Glomerular visceral epithelial cell (primary cell): ENCODE measurements around the gene LYG1.

Experiments used
- DNase-seq: peaks from one replicate; pipeline ENCODE4 v3.0.0-alpha.2; 2016; ENCODE audit errors: extremely low spot score

Gene LYG1

DNA sequence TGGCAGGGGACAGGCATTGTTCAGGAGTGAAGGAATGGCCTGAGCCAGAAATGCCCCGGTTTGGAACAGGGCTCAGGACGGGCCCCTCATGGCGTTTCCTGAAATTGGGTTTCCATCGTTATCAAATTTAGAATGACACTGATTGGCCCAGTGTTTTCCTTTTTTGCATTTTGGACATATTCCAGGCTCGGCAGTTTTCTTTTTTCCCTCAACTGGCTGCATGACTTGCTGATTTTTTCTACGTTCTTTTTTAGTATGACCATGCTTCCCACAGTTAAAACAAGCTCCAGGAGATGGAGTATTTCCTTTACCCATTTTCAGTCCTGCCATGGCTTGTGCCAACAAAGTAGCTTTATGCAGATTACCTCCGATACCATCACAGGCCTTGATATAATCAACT, 25.1 kb downstream of the LYG1 start:
- DNase-seq = no peak

- no peak for DNase-seq
These were observed 39.8 kb downstream of the LYG1 start for GRCh38 chr2:99261242-99261641.

DNA sequence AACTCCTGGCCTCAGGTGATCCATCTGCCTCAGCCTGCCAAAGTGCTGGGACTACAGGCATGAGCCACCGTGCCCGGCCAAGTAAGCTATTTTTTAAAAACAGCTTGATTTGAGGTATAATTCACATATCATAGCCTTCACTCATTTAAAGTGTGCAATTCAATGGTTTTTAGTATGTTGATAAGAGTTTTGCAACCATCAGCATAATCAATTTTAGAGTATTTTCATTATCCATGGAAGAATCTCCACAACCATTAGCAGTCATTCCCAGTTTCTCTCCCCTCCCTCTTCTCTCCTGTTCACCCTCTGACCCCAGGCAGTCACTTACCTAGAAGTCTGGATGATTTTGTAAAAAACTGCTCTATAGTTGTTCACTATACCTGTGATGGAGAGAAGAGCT, 40.8 kb downstream of the LYG1 start:
- DNase-seq = no peak

GRCh38 chr2:99259465-99259864, 41.5 kb downstream of the LYG1 start:
- no peak for DNase-seq

DNA sequence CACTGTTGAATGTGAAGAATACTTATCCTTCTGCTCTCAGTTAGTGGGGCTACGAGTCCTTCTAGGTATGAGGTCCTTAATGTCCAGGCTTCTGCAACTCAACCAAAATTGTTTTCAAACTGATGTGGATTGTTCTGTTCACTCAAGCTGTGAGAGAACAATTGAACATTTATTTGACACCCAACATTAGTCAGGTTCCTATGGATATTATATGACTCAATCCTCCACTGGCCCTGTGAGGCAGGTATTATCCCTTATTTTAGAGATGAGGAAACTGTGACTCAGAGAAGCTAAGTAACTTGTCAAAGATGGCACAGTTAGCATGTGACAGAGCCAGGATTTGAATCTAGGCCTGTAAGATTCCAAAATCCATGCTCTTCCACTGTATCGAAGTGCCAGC, 44.3 kb downstream of the LYG1 start:
- peak; percentile 11 for DNase-seq

DNA sequence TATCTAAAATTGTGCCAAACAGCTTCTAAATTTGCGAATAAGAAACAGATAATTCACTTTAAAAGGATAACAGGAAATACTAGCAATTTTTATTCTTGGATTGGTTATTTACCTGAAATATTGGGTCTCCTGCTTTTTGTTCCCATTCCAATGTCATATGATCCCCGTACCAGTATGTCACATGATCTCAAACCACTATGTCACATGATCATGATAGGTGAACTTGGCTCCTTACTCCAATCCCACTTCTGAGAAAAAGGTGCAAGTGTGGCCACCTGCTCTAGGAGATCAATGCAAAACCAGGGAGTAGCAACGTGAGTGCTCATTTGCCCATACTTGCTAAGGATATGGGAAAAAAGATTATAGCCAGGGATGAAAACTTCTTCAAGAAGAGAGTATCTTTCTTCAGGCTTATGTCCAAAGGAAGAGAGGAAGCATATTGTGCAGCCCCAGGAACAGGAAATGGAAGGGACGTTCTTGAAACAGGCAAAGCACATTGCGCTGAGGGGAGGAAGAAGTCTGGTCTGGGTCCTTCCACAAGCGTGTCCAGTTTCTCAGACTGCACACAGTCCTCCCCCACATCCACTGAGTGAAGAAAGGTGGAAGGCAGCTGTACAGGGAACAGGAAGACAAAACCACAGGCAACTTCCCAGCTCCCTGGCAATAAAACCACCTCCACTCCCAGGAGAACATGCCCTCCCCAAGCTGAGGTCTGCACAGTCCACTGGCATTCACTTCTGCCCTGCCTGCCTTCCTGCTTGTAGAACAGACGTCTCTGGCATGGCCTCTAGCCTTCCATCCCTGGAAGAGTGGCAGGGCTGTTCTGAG, 45.3 kb downstream of the LYG1 start, which contains the start of gene LYG2:
Gene LYG2 (minus strand): TSS at position 176 of the 828 bp plus-strand sequence. CDS start 1,406 bp downstream, outside the sequence.
- no peak for DNase-seq

- no peak for DNase-seq
These were observed 51.0 kb downstream of the LYG1 start for GRCh38 chr2:99249951-99250350.

DNA sequence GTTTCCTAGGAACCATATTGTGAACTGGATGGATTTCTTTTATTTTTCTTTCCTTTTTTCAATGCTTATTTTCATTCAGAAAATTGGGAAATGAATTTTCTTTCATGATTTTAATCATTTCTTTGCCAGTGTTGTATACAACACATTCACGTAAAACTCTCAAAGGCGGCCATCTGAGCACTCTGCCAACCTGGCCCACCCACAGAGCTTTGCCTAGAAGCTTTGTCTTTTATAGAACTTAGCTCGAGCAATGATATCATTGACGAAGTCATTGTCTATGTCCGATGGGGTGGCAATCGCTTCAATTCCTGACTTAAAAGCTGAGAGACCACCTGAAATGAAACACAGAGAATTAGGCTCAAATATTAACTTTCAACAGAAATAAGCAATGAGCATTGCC, 58.8 kb downstream of the LYG1 start:
- no peak for DNase-seq

- no peak for DNase-seq
These were observed 60.6 kb downstream of the LYG1 start for GRCh38 chr2:99240431-99240830.

GRCh38 chr2:99238599-99238998, 62.4 kb downstream of the LYG1 start:
- DNase-seq = no peak
